ENCODE results near the gene ASCL2.
"Not testable (repeated sequence)": the region's sequence is repeated elsewhere in the genome, so short reads cannot be mapped to it uniquely, and the experiment has no call there.

The ASCL2 gene

DNA sequence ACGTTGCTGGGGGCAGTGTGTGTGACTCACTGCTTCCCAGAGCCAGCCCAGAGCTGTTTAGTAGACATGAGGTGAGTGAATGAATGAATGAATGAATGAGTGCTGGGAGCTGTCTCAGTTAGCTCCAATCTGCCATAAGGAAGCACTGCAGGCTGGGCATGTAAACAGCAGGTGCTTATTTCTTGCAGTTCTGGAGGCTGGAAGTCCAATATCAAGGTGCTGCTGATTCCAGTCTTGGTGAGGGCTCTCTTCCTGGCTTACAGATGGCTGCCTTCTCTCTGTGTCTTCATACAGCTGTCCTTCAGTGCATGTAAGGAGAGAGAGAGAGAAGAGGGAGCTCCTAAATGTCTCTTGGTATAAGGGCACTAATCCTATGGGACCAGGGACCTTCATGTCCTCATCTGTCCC, 27.2 kb upstream of the ASCL2 start:
- no peak for DNase-seq (ENCODE audit: low read depth)

- DNase-seq (ENCODE audit: low read depth): no peak
Measured at GRCh38 chr11:2296913-2297622, 26.7 kb upstream of the ASCL2 start.

GRCh38 chr11:2295971-2296912, 25.9 kb upstream of the ASCL2 start:
- no peak for DNase-seq (ENCODE audit: low read depth)

GRCh38 chr11:2294926-2295290, 24.5 kb upstream of the ASCL2 start:
- no peak for DNase-seq (ENCODE audit: low read depth)

DNA sequence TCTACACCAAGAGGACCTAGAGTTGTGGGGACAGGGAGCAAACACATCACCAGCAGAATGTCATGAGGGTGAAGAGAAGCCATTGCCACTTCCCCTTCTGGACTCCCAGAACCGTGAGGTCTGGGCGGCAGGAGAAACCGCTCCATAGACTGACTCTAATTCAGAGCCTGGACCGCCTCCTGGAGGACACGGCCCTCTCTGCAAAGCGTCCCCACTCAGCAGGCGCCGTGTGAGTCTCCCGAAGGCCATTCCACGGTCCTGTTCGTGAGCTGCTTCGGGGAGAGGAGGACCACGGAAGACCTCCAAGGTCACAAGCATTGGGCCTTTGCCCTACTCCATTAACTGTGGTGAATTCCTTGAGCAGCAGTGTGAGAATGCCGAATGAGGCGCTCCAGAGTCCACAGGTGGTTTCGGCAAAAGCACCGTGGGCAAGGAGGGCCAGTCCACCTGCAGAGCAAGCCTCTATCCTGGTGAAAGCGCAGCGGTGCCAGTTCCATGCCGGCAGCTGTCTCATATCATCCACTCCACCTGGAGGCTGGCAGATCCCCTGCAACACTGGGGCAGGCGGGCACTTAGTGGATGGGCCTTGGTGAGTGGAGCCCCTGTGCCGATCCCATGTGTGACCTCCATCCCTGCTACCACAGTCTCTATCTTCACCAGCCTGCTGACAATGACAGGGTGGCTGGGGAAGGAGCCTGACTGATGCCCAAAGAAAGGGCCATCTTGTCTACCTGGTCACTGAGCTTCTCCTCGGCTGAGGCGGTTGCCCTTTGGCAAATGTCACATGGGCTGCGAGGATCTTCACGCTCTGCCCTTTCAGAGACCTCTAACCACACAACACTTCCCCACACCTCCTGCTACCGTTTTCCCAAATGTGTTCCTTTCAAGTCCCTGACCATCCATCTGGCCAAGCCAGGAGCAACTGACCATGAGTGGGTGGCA, 23.9 kb upstream of the ASCL2 start:
- no peak for DNase-seq (ENCODE audit: low read depth)

DNA sequence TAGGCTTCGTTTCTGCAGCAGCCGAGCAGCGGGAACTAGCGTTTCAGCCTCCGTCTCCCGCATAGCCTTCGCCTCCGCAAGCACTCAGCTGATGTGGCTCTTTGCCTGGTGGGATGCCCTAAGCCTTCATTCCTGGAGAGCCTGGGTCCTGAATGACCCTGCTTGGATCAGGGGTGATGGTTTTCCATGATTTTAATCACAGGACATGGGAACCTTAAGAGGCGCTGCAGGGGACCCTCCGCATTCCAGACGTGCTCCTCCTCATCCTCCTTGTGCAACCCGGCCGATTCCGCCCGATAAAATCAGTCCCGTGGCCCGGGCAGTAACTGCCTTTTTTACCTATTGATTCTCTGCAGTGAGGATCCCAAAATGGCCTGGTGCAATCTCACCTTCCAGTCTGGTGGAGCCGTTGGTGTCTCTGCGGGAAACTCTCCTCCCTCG, 23.2 kb upstream of the ASCL2 start:
- no peak for DNase-seq (ENCODE audit: low read depth)

DNA sequence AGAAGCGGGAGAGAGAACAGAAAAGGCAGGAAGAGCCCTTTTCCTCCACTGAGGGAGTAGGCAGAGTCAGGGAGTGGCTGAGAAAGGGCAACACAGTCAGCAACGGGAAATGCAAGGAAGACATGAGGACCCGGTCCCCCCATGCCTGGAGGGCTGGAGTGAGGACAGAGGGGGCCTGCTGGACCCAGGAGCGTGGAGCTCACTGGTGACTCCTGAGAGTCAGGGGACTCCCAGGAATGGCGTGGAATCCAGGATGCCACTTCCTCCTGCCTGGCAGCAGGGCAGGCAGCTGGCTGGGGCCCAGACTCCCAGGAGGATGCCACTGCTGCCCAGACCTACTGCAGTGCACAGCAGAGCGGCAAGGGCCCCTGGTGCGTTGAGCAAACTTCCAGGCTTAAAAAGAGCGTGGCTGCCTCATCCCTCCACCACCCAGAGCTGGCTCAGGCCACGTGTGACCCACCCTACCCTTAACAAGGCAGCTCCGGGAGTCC, 20.0 kb upstream of the ASCL2 start:
- DNase-seq (ENCODE audit: low read depth): no peak

DNA sequence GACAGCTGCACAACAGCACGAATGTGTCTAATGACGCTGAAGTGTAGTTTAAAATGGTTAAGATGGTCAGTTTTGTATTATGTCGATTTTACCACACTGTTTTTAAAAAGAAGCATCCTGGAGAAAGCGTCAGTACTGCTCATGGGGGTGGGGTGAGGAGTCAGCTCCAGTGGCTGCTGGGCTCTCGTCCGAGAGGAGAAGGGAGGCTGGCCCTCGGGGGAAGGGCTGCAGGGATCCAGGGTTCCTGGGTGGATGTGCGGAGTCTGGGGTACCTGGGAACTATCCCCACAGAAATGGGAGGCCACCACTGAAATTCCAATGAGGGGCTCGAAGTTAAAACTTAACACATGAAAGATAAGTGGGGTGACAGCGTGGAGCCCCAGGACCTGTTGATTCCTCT, 19.5 kb upstream of the ASCL2 start:
- DNase-seq (ENCODE audit: low read depth): no peak

DNA sequence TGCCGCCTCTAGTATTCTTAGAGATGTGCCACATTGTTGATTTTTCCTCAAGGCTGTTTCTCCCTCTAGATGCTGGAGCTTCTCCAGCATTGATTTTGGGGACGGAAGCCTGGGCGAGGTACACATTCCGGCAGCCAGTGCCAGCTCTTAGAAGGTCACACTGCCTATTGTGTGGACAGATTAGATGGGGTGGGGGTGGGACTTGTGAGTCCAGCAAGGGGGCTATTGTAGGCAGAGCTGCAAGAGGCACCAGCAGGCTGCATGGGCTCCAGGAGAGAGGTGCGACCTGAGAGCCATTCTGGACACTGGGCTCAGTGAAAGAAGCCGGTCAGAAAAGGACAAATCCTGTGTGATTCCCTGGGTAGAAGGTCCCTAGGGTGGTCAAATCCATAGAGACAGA, 19.0 kb upstream of the ASCL2 start:
- no peak for DNase-seq (ENCODE audit: low read depth)

DNA sequence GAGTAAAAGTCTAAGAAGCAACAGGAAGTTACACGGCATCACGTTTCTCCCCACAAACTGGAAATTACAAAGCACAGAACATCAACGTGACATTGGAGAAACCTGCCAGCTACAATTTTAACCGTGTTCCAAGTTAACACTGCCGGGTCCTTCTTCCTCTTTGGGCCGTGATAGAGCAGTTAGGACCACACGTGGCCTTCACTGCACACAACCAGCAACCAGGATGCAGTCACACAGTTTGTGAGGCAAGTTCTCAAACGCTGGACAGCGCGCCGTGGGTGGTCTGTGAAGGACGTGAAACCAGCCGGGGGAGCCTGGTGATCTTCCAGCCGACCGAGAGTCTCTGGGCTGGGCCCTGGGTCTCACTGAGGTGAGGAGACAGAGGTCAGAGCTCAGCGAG, 16.7 kb upstream of the ASCL2 start:
- no peak for DNase-seq (ENCODE audit: low read depth)

DNA sequence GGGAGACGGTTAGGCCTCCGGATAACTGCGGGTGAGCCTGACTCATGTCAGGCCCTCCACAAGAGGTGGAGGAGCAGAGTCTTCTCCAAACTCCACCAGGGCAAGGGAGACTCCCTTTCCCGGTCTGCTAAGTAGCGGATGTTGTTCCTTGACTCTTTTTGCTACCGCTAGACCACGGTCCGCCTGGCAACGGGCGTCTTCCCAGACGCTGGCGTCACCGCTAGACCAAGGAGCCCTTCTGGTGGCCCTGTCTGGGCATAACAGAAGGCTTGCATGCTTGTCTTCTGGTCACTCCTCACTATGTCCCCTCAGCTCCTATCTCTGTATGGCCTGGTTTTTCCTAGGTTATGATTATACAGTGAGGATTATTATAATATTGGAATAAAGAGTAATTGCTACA, 16.0 kb upstream of the ASCL2 start:
- DNase-seq (ENCODE audit: low read depth): not testable (repeated sequence)

DNA sequence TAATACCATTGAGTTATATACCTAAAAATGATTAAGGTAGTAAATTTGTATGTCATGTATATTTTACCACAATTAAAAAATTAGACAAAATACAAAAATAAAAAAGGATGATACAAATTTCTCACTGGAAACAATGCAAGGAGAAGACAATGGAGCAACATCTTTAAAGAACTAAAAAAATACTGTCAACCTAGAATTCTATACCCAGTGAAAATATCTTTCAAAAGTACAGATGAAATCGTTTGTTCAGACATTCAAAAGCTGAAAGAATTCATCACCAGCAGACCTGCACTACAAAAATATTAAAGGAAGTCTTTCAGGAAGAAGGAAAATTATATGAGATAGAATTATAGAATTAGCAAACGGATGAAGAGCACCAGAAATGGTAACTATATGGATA, 9.8 kb upstream of the ASCL2 start:
- no peak for DNase-seq (ENCODE audit: low read depth)

DNA sequence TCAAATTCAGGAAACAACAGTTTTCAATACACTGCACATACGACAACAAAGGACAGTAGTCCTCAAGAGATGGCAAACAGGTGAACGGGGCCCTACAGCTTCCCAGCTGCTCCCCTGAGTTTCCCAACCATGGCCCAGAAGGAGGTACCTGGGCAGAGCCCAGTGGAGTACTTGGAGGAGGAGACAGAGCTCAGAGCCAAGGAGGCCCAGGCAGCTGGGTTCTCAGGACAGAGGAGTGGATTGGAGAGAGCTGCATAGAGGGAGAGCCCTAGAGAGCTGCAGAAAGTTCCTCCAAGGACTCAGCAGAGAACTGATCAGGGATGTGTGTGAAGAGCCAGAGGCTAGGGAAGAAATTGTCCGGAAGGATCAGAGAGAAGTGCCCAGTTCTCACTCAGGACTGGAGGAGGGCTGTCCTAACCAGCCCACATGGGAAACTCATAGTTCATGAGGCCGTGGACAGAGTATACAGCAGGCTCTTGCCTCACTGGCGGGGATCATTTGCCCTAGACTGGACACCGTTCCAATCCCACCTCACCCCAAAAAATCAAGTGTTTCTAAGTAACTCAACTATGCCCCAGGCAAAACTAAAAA, 7.6 kb upstream of the ASCL2 start:
- DNase-seq (ENCODE audit: low read depth): no peak

GRCh38 chr11:2277008-2277346, 6.6 kb upstream of the ASCL2 start:
- no peak for DNase-seq (ENCODE audit: low read depth)

DNA sequence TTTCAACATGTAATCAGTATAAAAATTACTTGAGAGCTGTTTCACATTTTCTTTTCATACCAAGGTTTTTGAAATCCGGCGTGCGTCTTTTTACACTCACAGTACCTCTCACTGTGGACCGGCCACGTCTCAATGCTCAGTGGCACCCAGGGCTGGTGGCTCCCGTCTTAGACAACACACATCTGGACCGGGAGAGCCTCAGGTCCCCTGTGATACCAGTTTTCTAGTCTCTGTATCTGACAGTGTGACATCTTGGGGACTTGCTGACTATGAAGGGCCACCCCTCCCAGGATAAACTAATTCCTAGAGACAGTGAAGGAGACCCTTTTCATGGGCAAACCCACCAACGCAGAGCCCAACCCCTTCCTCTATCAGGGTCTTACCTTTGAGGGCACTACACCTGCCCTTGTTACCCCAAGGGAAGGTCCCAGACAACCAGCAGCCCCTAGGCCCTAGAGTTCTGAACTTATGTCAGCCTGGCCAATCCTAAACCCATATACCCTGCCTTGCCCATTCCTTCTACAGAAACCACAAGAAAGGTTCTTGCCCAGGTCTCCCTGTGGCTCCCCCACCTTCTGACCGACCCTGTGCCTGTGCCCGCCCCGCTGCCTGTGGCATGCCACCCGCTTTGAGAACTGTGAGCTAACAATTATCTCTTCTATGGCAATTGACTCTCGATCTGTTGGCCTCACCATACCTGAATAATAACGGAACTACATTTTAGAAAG, 6.1 kb upstream of the ASCL2 start:
- DNase-seq (ENCODE audit: low read depth): no peak

GRCh38 chr11:2275334-2276279, 5.2 kb upstream of the ASCL2 start:
- DNase-seq (ENCODE audit: low read depth): no peak

GRCh38 chr11:2273771-2274170, 3.4 kb upstream of the ASCL2 start:
- no peak for DNase-seq (ENCODE audit: low read depth)

DNA sequence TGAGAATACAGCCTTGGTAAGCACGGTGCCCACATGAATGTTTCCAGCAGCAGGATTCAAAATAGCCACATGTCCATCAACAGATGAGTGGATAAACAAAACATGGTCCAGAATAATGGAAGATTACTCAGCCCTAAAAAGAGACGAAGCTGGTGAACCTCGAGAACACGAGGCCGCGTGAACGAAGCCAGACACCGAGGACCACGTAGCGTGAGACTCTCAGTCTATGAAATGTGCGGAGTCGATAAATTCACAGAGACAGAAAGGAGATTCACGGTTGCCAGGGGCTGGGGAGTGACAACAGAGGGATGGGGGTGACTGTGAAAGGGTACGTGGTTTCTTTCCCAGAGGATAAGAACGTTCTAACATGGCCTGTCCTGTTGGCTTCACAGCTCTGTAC, 2.9 kb upstream of the ASCL2 start:
- no peak for DNase-seq (ENCODE audit: low read depth)

GRCh38 chr11:2272946-2273280, 2.5 kb upstream of the ASCL2 start:
- no peak for DNase-seq (ENCODE audit: low read depth)

All from iris pigment epithelial cell (primary cell).